Bladder microvascular endothelial cell (primary cell): ENCODE measurements around the gene SLC10A6. TPM values are rescaled to one million over a fixed set of nuclear protein-coding genes. Genes with fewer than 3 reads are reported as not detected.

Experiments
- total RNA-seq: library from RNA; depleted of rRNA; stranded (reverse); fragments of >200 nt; gene quantifications from 2 replicates; pipeline ENCODE4 v1.2.3, GENCODE V29; 2014

The SLC10A6 gene
- total RNA-seq = 0.25 and 3.1 TPM in 2 replicates

GRCh38 chr4:86848732-86849619, at the start of gene SLC10A6:
Gene SLC10A6 (minus strand): TSS chr4:86849384. CDS start chr4:86849115, 269 bp downstream.

GRCh38 chr4:86891762-86892635, 42.8 kb upstream of the SLC10A6 start, which contains the start of gene C4orf36:
Gene C4orf36 (minus strand): TSS chr4:86892422. CDS start chr4:86891520, 902 bp downstream.

Other genes starting within 250 kb of the SLC10A6 start
- gene C4orf36, start 43.0 kb upstream of the SLC10A6 start, total RNA-seq = 0.16 TPM in 1 of 2 replicates, not detected in the other
- gene AFF1, start 85.6 kb upstream of the SLC10A6 start, total RNA-seq = 17.2 and 53.6 TPM in 2 replicates